UCSD-AML1 (cell line): Measurements from ENCODE around the gene ATP13A3.
"Not testable (repeated sequence)": the region's sequence is repeated elsewhere in the genome, so short reads cannot be mapped to it uniquely, and the experiment has no call there.

Experiments
- DNase-seq: peaks from one replicate; lab custom pipeline; 2025; ENCODE audit not compliant: unreplicated experiment; lab: John Stamatoyannopoulos, UW

ATP13A3 gene

GRCh38 chr3:194500198-194500597 is 13.4 kb upstream of the ATP13A3 start:
- DNase-seq = no peak

GRCh38 chr3:194499516-194499915 is 12.7 kb upstream of the ATP13A3 start:
- not testable (repeated sequence) for DNase-seq

- no peak for DNase-seq
Measured at GRCh38 chr3:194497799-194498575, 11.2 kb upstream of the ATP13A3 start.

GRCh38 chr3:194496217-194496919 is 9.6 kb upstream of the ATP13A3 start:
- no peak for DNase-seq

- DNase-seq = no peak
Measured at GRCh38 chr3:194494951-194495374, 8.2 kb upstream of the ATP13A3 start.

GRCh38 chr3:194493995-194494927 is 7.5 kb upstream of the ATP13A3 start:
- not testable (repeated sequence) for DNase-seq

- no peak for DNase-seq
Measured at GRCh38 chr3:194492001-194492400, 5.2 kb upstream of the ATP13A3 start.

- DNase-seq = no peak
Measured at GRCh38 chr3:194489736-194490612, 3.2 kb upstream of the ATP13A3 start.

GRCh38 chr3:194488055-194488742 is 1.4 kb upstream of the ATP13A3 start:
- no peak for DNase-seq

- peak; percentile 40 for DNase-seq
Measured at GRCh38 chr3:194487289-194488054, 670 bp upstream of the ATP13A3 start.

- peak; percentile 49 for DNase-seq
Measured at GRCh38 chr3:194485881-194486539, 792 bp downstream of the ATP13A3 start.

- no peak for DNase-seq
Measured at GRCh38 chr3:194485468-194485880, 1.3 kb downstream of the ATP13A3 start.

GRCh38 chr3:194484614-194485013 is 2.2 kb downstream of the ATP13A3 start:
- DNase-seq = no peak

- DNase-seq = no peak
Measured at GRCh38 chr3:194483850-194484249, 3.0 kb downstream of the ATP13A3 start.

GRCh38 chr3:194482830-194483229 is 4.0 kb downstream of the ATP13A3 start:
- DNase-seq = not testable (repeated sequence)

GRCh38 chr3:194482196-194482593 is 4.6 kb downstream of the ATP13A3 start:
- DNase-seq = no peak

GRCh38 chr3:194481525-194482195 is 5.1 kb downstream of the ATP13A3 start:
- no peak for DNase-seq

- no peak for DNase-seq
Measured at GRCh38 chr3:194481103-194481502, 5.7 kb downstream of the ATP13A3 start.
